Heart left ventricle (tissue), 13 donors: ENCODE measurements around the gene DGCR6L.
"Not testable (repeated sequence)": the region's sequence is repeated elsewhere in the genome, so short reads cannot be mapped to it uniquely, and the experiment has no call there.

Experiments used
- CTCF ChIP-seq, 12 donors: fragments of 200-600 bp; sonication (generic) in 4 of 12; IDR thresholded peaks; one replicate each; pipeline versions ENCODE4 v1.5.0 to v1.8.0; 2018 to 2022; ENCODE audit warnings: antibody characterized with exemption in 12 of 12, mild to moderate bottlenecking in 5 of 12
- POLR2A ChIP-seq, 2 donors: fragments of 450-650 bp; IDR thresholded peaks; one replicate each; pipeline ENCODE4 v1.6.1; 2017; ENCODE audit warnings: antibody characterized with exemption in 2 of 2, mild to moderate bottlenecking in 2 of 2, moderate library complexity in 2 of 2
- donor health status: ischemic (EF 13 %, LVEDD 7.1; RV severe dilation, severe dysfunction).
- donor health status: DM: no; HTN: yes; CAD: no.
- donor health status: DM: no; HTN: no; CAD: no.
- donor health status: ischemic (EF 25% LVEDD 6.9; RV normal size, moderate dysfunction).
- donor health status: ischemic (EF 25% LVEDD 5.7; RV mildly dilated, moderate dysfunction).
- donor health status: ischemic (EF 35%, LVEDD 5.7; RV mildly dilated, moderate dysfunction).
- donor health status: nonischemic (EF 11% LVEDD 7.7; RV severe dilation, severe dysfunction).
- donor health status: DM: yes; HTN: yes; CAD: no.
- donor health status: PGD.
- donor health status: ischemic (EF 29% LVEDD 5.4; RV normal size, mild dysfunction).
- donor health status: nonischemic (EF 23%, LVEDD 6.1; RV moderate dilation, normal function).

- not testable (repeated sequence) for TF ChIP-seq POLR2A, CTCF (IDR thresholded peaks at IDR 0.05)
Measured at GRCh38 chr22:20352536-20352935, 32.7 kb upstream of the DGCR6L start.
